ENCODE results near the gene RUNX1. TPM values are rescaled to one million over a fixed set of nuclear protein-coding genes. Genes with fewer than 3 reads are reported as not detected.

Gene RUNX1
- total RNA-seq, 4 donors from 2014 or later, result 2.9 to 18.7 (median 7.7) TPM

DNA sequence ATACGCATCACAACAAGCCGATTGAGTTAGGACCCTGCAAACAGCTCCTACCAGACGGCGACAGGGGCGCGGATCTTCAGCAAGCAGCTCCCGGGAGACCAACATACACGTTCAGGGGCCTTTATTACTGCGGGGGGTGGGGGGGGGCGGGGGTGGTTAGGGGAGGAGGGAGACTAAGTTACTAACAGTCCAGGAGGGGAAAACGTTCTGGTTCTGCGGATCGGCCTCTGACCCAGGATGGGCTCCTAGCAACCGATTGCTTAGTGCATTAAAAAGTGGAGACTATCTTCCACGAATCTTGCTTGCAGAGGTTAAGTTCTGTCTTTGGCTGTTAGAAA, 162.0 kb downstream of the RUNX1 start:
- H3K4me1 ChIP-seq, result peaks cover 11 to 32% of the 10 kb centered on the region in 2 donors
- peak overlapping the region in 2 of 3 donors; percentile 60 to 77 for H3K27ac ChIP-seq
- WGBS, 2 donors, result 5 to 15% methylated on average over 12 to 13 of the region's 15 CpGs
- no peaks in the 10 kb centered on the region for H3K9me3 ChIP-seq
- peaks cover 32% of the 10 kb centered on the region for H3K27me3 ChIP-seq
- DNase-seq, result no peak
- no peak for TF ChIP-seq POLR2A (IDR thresholded peaks at IDR 0.05)
- TF ChIP-seq, protein P1, sequence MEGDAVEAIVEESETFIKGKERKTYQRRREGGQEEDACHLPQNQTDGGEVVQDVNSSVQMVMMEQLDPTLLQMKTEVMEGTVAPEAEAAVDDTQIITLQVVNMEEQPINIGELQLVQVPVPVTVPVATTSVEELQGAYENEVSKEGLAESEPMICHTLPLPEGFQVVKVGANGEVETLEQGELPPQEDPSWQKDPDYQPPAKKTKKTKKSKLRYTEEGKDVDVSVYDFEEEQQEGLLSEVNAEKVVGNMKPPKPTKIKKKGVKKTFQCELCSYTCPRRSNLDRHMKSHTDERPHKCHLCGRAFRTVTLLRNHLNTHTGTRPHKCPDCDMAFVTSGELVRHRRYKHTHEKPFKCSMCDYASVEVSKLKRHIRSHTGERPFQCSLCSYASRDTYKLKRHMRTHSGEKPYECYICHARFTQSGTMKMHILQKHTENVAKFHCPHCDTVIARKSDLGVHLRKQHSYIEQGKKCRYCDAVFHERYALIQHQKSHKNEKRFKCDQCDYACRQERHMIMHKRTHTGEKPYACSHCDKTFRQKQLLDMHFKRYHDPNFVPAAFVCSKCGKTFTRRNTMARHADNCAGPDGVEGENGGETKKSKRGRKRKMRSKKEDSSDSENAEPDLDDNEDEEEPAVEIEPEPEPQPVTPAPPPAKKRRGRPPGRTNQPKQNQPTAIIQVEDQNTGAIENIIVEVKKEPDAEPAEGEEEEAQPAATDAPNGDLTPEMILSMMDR (IDR thresholded peaks at IDR 0.05), result no peak
- no peaks in the 10 kb centered on the region for H3K36me3 ChIP-seq
- peak overlapping the region in 1 of 3 donors; percentile 74 for H3K4me3 ChIP-seq (replicated peaks in 1 of 3)
- intact Hi-C loops (cut with DNase I), result loop anchor here (10.0 kb wide), 3 partner anchors 62 to 518 kb away; no protein-coding TSS in a partner anchor

- H3K36me3 ChIP-seq, result no peaks in the 10 kb centered on the region
- peak overlapping the region in 2 of 3 donors; percentile 7 to 74 for H3K4me3 ChIP-seq (replicated peaks in 1 of 3)
- H3K27me3 ChIP-seq, result peaks cover 32% of the 10 kb centered on the region
- no peak for DNase-seq
- peaks cover 11 to 32% of the 10 kb centered on the region in 2 donors for H3K4me1 ChIP-seq
- peak overlapping the region in 2 of 3 donors; percentile 60 to 77 for H3K27ac ChIP-seq
- 8 to 19% methylated on average over 12 to 24 of the region's 56 CpGs for WGBS, 2 donors
- H3K9me3 ChIP-seq, result no peaks in the 10 kb centered on the region
- intact Hi-C loops (cut with DNase I), result loop anchor here (10.0 kb wide), 3 partner anchors 62 to 518 kb away; no protein-coding TSS in a partner anchor
- TF ChIP-seq, protein P1 (IDR thresholded peaks at IDR 0.05), result no peak
- TF ChIP-seq POLR2A (IDR thresholded peaks at IDR 0.05), result no peak
These were observed 162.6 kb downstream of the RUNX1 start for GRCh38 chr21:34886240-34887104.

- Histone ChIP-seq H3K4me3 (replicated peaks in 1 of 3) (peak overlapping the region in 2 of 3 donors; percentile 4 to 74), H3K4me1 (peaks cover 10 to 26% of the 10 kb centered on the region in 2 donors), H3K36me3 (no peaks in the 10 kb centered on the region), H3K9me3 (no peaks in the 10 kb centered on the region), H3K27me3 (peaks cover 31% of the 10 kb centered on the region), H3K27ac (peak overlapping the region in 2 of 3 donors; percentile 60 to 77)
- DNase-seq, result no peak
- TF ChIP-seq, protein P1 (IDR thresholded peaks at IDR 0.05), result no peak
- TF ChIP-seq POLR2A (IDR thresholded peaks at IDR 0.05), result no peak
- WGBS, 2 donors, result 34% methylated on average over 24 of the region's 24 CpGs
- intact Hi-C loops (cut with DNase I), result loop anchor here (10.0 kb wide), 3 partner anchors 61 to 519 kb away; no protein-coding TSS in a partner anchor
These were observed 163.4 kb downstream of the RUNX1 start for GRCh38 chr21:34885626-34886239.

DNA sequence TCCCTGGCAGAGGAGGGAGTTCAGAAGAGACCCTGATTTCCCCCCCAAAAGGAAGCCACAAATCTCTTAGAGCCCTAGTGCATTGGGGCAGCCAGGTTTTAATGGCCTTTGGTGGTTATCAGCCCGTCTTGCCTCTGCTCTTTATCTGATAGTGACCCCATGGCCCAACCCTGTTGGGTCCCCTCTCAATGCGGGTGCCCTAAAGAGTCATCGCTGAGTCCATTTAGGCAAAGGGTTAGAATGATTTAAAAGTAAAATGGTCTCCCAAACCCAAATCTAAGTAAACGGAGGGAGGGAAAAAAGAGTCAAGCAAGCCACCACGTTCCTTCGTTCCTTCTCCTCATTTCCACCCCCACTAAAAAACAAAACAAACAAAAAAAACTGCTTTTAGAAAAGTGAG, 164.0 kb downstream of the RUNX1 start:
- TF ChIP-seq, protein P1 (IDR thresholded peaks at IDR 0.05), result no peak
- TF ChIP-seq POLR2A (IDR thresholded peaks at IDR 0.05), result no peak
- intact Hi-C loops (cut with DNase I), result loop anchor here (10.0 kb wide), 3 partner anchors 60 to 520 kb away; no protein-coding TSS in a partner anchor
- 71 to 81% methylated on average over 6 of the region's 6 CpGs for WGBS, 2 donors
- Histone ChIP-seq H3K27ac (peak overlapping the region in 2 of 3 donors; percentile 41 to 60), H3K4me3 (replicated peaks in 1 of 3) (peak overlapping the region in 1 of 3 donors; percentile 74), H3K36me3 (peaks cover 0 to 4% of the 10 kb centered on the region in 2 donors), H3K27me3 (peaks cover 25% of the 10 kb centered on the region), H3K9me3 (no peaks in the 10 kb centered on the region), H3K4me1 (peaks cover 8 to 20% of the 10 kb centered on the region in 2 donors)
- no peak for DNase-seq
